Stimulated activated naive B cell treated with anti-CD40 and anti-IgM and Interleukin-4, amounts not matched to agents 10 μg/mL and 1 μg/mL and 100 μg/mL, for 72 hours (primary cell): ENCODE measurements around the gene LYRM4.

ENCODE experiments used
- ATAC-seq, 2 donors: fragments of 150-1000 bp; cut with Tn5 transposase; replicated peaks; 2 replicates each; pipeline ENCODE4 v1.10.0; 2021; ENCODE audit warnings: moderate library complexity in 1 of 2
- DNase-seq: peaks from one replicate; pipeline ENCODE4 v3.0.0; 2021
- H3K27ac Mint-ChIP-seq: one replicate; pipeline ENCODE4 v1.8.0; 2022; ENCODE audit warnings: mild to moderate bottlenecking, mixed read lengths
- H3K27me3 Mint-ChIP-seq, 2 donors: one replicate each; pipeline ENCODE4 v1.8.0; 2022; ENCODE audit warnings: mixed read lengths in 2 of 2
- H3K36me3 Mint-ChIP-seq, 2 donors: one replicate each; pipeline ENCODE4 v1.8.0; 2022; ENCODE audit warnings: mixed read lengths in 2 of 2, mild to moderate bottlenecking in 1 of 2
- H3K4me1 Mint-ChIP-seq, 2 donors: one replicate each; pipeline ENCODE4 v1.8.0; 2022; ENCODE audit warnings: mixed read lengths in 2 of 2, mild to moderate bottlenecking in 1 of 2
- H3K4me3 Mint-ChIP-seq, 2 donors: one replicate each; pipeline ENCODE4 v1.8.0; 2022; ENCODE audit warnings: mild to moderate bottlenecking in 2 of 2, mixed read lengths in 2 of 2, moderate library complexity in 1 of 2
- H3K9me3 Mint-ChIP-seq, 2 donors: one replicate each; pipeline ENCODE4 v1.8.0; 2022; ENCODE audit warnings: mixed read lengths in 2 of 2, mild to moderate bottlenecking in 1 of 2

The LYRM4 gene

DNA sequence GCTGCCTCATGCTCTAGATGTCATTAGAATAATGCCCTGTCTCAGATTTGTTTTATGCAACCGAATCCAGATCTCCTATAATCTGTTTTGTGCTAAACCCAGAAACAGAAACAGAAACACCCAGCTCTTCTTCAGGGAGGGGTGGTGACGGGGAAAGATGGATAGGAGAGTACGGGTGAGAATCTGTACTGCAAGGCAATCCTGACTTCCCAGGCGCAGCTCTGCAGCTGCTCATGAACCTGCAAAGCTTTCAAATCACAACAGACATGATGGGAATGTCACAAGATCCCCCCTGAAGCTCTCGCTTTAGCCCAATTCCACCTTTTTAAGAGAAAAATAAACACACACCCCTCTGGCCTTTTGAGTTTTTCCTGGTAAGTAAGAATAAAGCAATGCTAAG is 104.1 kb downstream of the LYRM4 start:
- Mint-ChIP-seq H3K4me3 (no peak overlapping the region), H3K9me3 (no peaks in the 10 kb centered on the region), H3K27me3 (no peaks in the 10 kb centered on the region), H3K4me1 (peaks cover 7 to 13% of the 10 kb centered on the region in 2 donors), H3K27ac (no peak overlapping the region), H3K36me3 (peaks cover 2 to 6% of the 10 kb centered on the region in 2 donors)
- DNase-seq (no peak), ATAC-seq (no peak)

DNA sequence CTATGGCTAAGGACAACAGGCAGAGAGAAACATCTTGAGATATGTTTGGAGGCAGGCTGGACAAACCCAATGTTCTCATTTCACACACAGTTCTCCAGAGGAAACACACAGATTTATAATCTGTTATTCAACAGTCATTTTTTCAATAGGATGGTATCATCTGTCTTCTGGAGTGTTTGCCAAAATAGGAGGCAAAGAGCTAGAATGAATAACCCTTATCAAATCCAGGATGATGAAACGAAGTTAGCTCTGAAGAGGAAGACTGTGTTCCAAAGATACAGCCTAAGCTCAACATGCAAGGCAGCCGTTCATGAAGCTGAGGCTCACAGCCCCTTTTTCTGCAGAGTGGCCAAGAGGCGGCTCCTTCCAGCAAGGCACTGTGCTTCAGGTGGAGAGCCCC is 104.8 kb downstream of the LYRM4 start:
- Mint-ChIP-seq H3K4me1 (peaks cover 12 to 14% of the 10 kb centered on the region in 2 donors), H3K27me3 (no peaks in the 10 kb centered on the region), H3K4me3 (no peak overlapping the region), H3K36me3 (peaks cover 2 to 6% of the 10 kb centered on the region in 2 donors), H3K9me3 (no peaks in the 10 kb centered on the region), H3K27ac (peak overlapping the region; percentile 37)
- ATAC-seq (no peak), DNase-seq (no peak)

DNA sequence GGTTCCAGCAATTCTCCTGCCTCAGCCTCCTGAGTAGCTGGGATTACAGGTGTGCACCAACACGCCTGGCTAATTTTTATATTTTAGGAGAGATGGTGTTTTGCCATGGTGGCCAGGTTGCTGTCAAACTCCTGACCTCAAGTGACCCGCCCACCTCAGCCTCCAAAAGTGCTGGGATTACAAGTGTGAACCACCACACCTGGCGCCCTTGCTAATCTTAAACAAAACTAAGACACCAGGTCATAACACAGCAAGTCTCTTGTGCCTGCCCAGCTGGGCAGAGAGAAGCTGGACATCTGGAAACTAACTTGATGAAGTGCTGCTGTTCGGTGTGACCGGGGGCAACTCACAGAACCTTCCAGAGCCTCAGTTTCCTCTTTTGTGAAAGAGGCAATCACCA is 107.6 kb downstream of the LYRM4 start:
- Mint-ChIP-seq H3K27ac (no peak overlapping the region), H3K36me3 (peaks cover 0 to 2% of the 10 kb centered on the region in 2 donors), H3K4me1 (peaks cover 7 to 12% of the 10 kb centered on the region in 2 donors), H3K9me3 (no peaks in the 10 kb centered on the region), H3K4me3 (no peak overlapping the region), H3K27me3 (no peaks in the 10 kb centered on the region)
- no peak for ATAC-seq
- DNase-seq: no peak

DNA sequence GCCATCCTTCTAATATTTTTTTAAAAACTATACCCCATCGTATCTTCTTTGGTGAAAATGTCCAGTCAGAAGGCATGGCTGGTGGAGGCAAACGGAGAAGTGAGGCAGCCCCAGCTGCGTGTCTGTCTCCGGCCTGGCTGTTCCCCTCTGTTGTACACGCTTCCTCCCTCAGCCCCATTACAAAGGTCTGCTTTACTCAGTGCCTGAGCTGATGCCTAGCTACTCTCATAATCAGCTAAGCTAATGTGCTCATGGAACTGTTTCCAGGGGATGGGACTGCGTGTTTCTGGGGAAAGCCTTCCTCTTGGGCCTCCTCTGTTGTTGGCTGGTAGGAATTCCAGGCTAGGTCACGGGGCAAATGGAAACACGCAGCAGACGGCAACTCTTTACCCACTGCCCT is 108.3 kb downstream of the LYRM4 start:
- Mint-ChIP-seq H3K9me3 (no peaks in the 10 kb centered on the region), H3K4me1 (peaks cover 5 to 6% of the 10 kb centered on the region in 2 donors), H3K4me3 (no peak overlapping the region), H3K36me3 (no peaks in the 10 kb centered on the region), H3K27ac (no peak overlapping the region), H3K27me3 (no peaks in the 10 kb centered on the region)
- ATAC-seq (peak; percentile 71 to 73), DNase-seq (no peak)

DNA sequence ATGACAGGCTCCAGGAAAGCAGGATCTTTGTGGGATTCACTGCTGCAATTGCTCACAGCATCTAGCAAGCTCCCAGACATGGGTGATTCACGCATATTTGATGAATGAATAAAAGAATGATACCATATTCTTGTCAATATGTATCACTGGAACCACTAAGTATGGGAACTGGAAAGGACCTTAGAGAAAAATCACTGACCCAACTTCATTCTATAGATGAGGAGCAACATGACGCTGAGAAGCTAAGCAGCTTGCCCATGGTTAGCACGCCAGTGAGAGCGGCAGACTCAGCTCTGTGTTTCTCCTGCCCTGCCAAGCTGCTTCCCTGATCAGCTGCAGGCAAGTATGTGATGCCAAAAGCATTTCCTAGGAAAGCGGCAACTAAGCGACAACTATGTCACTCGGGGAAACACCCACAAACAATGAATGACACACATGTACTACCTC is 108.8 kb downstream of the LYRM4 start:
- peaks cover 5 to 6% of the 10 kb centered on the region in 2 donors for H3K4me1 Mint-ChIP-seq
- no peak overlapping the region for H3K4me3 Mint-ChIP-seq
- H3K36me3 Mint-ChIP-seq: no peaks in the 10 kb centered on the region
- no peak overlapping the region for H3K27ac Mint-ChIP-seq
- ATAC-seq (no peak), DNase-seq (no peak)
- no peaks in the 10 kb centered on the region for H3K27me3 Mint-ChIP-seq
- no peaks in the 10 kb centered on the region for H3K9me3 Mint-ChIP-seq

DNA sequence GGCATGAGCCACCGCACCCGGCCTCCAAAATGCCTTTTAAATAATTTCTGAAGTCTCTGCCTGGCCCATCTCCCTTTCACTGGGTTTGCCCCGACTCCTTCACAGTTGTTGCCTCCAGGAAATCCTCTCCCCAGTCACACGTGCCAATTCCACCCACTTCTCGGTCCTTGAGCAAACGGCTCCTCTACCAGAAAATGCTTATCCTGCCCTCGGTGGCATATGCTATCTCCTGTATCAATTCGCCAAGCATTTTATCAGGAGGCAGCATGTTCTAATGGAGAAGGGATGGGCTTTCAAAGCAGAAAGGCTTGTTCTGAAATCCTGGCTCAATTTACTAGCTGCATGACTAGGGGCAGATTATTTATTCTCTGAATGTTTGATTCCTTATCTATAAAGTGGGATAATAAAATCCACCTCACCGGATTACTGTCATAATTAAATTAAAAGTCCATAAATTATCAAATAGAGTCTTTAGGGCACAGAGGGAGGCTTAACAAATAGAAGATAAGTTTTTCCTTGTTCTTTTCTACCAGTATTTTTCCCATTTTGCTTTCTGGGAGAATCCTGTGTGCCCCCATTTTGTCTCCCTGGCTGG is 109.3 kb downstream of the LYRM4 start:
- Mint-ChIP-seq H3K9me3 (no peaks in the 10 kb centered on the region), H3K36me3 (no peaks in the 10 kb centered on the region), H3K27ac (no peak overlapping the region), H3K4me1 (peaks cover 5 to 6% of the 10 kb centered on the region in 2 donors), H3K27me3 (no peaks in the 10 kb centered on the region), H3K4me3 (no peak overlapping the region)
- no peak for DNase-seq
- no peak for ATAC-seq

DNA sequence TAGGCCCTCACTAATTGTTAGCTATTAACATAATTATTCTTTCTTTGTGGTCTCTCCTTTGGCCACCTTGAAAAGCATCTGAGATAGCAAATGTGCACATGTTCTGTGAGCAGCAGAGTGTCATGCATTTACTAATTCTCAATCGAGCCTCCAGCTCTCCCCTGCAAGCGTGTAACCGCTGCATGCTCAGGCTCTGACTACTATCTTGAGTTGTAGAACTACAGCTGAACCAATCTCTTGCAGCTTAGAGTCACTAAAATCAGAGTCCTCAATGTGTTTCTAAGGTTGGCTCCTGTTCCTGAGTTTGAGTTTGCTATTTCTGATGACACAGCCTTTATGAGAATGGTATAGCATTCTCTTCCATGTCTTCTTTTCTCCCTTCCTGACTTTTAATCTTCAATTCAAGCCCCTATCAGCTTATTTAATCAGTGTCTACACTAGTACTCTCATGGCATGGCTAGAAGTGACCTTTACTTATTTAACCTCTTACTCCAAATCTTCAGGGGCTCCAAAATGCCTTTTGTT is 110.1 kb downstream of the LYRM4 start:
- no peaks in the 10 kb centered on the region for H3K9me3 Mint-ChIP-seq
- no peak overlapping the region for H3K4me3 Mint-ChIP-seq
- no peaks in the 10 kb centered on the region for H3K27me3 Mint-ChIP-seq
- no peak overlapping the region for H3K27ac Mint-ChIP-seq
- H3K36me3 Mint-ChIP-seq: no peaks in the 10 kb centered on the region
- ATAC-seq: no peak
- DNase-seq: no peak
- H3K4me1 Mint-ChIP-seq: peaks cover 5 to 6% of the 10 kb centered on the region in 2 donors

DNA sequence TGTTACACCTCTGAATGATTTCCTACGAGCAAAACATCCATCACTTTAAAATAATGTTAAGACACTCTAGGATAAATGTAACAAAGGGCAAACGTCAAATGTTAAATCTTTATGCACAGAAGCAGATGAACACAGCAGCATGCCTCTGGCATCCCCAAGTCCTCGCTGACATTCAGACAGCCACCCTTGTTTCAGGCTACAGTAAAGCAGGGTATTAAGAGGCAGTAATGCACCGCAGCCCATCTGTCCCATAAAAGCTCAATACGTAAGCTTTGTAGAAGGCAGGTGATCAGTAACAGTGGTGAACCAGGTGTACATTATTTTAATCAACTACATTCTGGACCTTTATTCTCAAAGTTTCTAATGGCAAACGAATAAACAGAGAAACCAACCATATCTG is 110.9 kb downstream of the LYRM4 start:
- no peak for DNase-seq
- Mint-ChIP-seq H3K36me3 (peaks cover under 1 to 2% of the 10 kb centered on the region in 2 donors), H3K27me3 (no peaks in the 10 kb centered on the region), H3K4me1 (peaks cover 5 to 6% of the 10 kb centered on the region in 2 donors), H3K9me3 (no peaks in the 10 kb centered on the region), H3K27ac (no peak overlapping the region), H3K4me3 (no peak overlapping the region)
- no peak for ATAC-seq

DNA sequence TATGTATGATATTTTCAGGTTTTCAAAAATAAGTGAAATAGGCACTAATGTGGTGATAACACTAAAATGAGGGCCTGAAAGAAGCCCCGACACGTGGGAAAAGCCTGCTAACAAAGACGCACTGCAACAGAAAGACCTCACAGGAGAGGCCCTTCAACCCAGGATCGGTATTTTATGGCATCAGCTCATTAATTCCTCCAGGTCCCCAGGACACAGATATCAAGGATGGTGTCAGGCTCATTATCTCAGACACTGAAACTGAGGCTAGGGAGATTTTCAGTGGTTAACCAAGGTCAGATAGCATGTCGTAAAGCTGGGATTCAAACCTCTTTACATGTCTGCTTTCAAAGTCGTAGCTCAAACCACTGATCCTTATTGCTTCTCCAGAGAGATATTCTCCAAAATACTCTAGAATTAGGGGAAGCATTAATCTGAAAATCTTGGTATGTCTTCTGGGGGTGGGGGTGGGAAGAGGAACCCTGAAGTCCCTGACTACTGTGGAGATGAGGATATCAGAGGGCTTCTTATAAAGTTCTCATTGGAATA is 111.5 kb downstream of the LYRM4 start:
- Mint-ChIP-seq H3K9me3 (no peaks in the 10 kb centered on the region), H3K36me3 (peaks cover 4 to 5% of the 10 kb centered on the region in 2 donors), H3K4me1 (peaks cover 5 to 7% of the 10 kb centered on the region in 2 donors), H3K27me3 (no peaks in the 10 kb centered on the region), H3K4me3 (no peak overlapping the region), H3K27ac (no peak overlapping the region)
- no peak for ATAC-seq
- no peak for DNase-seq

DNA sequence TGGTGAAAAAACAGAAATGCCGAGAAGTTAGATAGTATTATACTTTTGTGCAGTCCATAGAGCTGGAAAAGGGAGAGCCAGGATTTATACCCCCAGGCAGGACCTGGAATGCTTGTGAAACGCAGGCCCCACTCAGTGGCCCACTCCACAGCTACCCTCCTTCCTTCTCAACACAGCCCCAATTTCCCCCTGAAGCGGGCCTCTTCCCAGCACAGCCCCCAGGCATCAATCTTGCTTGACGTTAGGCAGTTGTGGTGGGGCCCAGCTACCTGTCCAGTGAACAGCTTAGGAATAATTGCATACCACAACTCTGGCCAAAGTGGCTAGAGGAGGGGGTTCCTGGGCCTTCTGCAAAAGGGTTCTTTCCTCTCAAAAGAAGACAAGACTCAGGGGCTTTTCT is 114.4 kb downstream of the LYRM4 start:
- H3K27ac Mint-ChIP-seq: no peak overlapping the region
- peaks cover 8 to 13% of the 10 kb centered on the region in 2 donors for H3K36me3 Mint-ChIP-seq
- H3K4me1 Mint-ChIP-seq: peaks cover 4 to 12% of the 10 kb centered on the region in 2 donors
- ATAC-seq (no peak), DNase-seq (no peak)
- no peaks in the 10 kb centered on the region for H3K9me3 Mint-ChIP-seq
- no peak overlapping the region for H3K4me3 Mint-ChIP-seq
- no peaks in the 10 kb centered on the region for H3K27me3 Mint-ChIP-seq

DNA sequence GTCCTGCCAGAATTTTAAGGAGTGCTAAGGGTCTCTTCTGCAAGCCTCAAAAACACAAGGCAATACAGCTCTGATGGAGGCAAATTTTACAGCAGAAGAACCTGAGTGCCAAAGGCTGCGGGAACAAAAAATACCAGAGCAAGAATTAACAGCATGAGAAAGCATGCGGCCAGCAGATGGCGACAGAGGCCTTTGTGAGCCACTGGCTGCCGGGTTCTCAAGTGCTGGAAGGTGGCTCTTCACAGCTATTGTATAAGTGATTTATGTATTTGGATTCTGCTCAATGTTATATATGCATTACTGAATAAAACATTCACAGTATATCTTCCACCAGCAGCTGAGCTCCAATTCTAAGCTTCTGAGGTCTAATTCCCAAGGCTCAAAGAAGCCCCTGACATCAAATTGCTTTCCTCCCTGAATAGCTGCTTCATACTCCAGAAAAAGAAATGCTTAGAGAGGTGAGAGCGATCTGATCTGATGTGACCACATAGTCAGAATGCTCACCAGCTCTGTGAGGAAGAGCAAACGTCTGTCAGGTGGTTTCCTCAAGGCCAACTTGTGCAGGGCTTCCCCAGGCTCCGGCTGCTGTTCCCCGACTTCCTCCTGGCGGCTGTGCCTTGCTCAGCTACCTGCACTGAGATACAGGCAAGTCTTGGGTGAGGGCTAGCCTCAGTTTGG is 117.0 kb downstream of the LYRM4 start:
- Mint-ChIP-seq H3K9me3 (no peaks in the 10 kb centered on the region), H3K4me1 (peaks cover 13 to 18% of the 10 kb centered on the region in 2 donors), H3K27ac (no peak overlapping the region), H3K27me3 (no peaks in the 10 kb centered on the region), H3K4me3 (no peak overlapping the region), H3K36me3 (peaks cover 9 to 16% of the 10 kb centered on the region in 2 donors)
- peak; percentile 59 for DNase-seq
- ATAC-seq: peak; percentile 82

DNA sequence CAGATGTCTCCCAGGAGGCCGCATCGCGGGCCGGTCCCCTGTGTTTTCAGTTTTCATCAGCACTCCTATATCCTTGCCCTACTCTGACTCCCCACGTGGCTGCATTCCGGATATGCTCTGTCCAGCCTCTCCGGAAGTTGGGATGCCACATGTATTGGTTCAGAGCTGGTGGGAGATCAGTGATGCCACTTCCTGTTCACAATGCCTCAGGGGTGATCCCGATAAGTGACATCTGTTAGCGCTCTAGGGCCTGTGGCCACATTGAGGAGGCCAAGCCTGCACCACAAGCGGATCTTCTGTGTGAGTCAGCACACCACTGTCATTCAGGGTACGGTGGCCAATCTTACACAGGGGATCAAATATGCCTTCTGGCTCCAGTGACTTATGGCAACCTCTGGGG is 117.8 kb downstream of the LYRM4 start:
- no peak for DNase-seq
- Mint-ChIP-seq H3K27me3 (no peaks in the 10 kb centered on the region), H3K27ac (no peak overlapping the region), H3K4me3 (no peak overlapping the region), H3K4me1 (peaks cover 13 to 18% of the 10 kb centered on the region in 2 donors), H3K36me3 (peaks cover 9 to 16% of the 10 kb centered on the region in 2 donors), H3K9me3 (no peaks in the 10 kb centered on the region)
- ATAC-seq: no peak

DNA sequence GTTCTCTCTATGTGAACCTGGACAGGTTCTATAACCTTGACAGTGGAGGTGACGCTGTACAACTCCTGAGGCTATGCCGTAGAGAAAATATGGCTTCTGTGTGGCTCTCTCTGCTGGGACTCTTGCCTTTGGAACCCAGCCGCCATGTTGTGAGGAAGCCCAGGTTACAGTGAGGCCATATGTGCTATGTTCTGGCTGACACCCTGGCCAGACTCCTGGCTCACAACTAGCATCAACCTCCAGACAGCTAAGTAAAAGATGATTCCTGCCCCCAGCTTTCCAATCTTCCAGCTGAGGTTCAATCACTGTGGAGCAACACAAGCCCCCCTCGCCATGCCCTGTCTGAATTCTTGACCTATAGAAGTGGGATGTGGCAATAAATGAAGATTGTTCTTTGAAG is 118.6 kb downstream of the LYRM4 start:
- Mint-ChIP-seq H3K27me3 (no peaks in the 10 kb centered on the region), H3K27ac (no peak overlapping the region), H3K9me3 (no peaks in the 10 kb centered on the region), H3K4me3 (no peak overlapping the region), H3K4me1 (peaks cover 13 to 18% of the 10 kb centered on the region in 2 donors), H3K36me3 (peaks cover 9 to 19% of the 10 kb centered on the region in 2 donors)
- ATAC-seq (no peak), DNase-seq (no peak)

DNA sequence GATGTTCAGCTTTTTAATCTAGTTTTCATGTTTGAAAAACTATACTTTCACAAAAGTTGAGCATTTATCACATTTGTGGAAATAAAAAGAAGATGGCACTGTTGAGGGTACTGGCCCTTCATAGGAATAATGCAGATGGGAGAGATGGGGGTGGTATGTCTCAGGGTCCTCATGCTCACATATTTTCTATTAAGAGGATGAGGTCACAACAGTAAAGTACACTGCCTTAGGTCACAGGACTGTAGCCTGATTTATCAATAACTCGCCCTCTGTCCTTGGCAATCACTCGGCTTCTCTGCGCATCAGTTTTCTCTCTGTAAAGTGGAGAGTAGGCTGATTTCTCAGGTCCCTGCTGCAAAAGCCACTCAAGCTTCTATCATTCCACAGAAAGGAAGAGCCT is 119.7 kb downstream of the LYRM4 start:
- Mint-ChIP-seq H3K4me3 (peak overlapping the region; percentile 5 to 29), H3K27me3 (no peaks in the 10 kb centered on the region), H3K36me3 (peaks cover 9 to 22% of the 10 kb centered on the region in 2 donors), H3K4me1 (peaks cover 14 to 28% of the 10 kb centered on the region in 2 donors), H3K9me3 (no peaks in the 10 kb centered on the region), H3K27ac (no peak overlapping the region)
- no peak for DNase-seq
- no peak for ATAC-seq
